HG03575 (cell line): ENCODE results near the gene OR8K5.
"Not testable (repeated sequence)": the region's sequence is repeated elsewhere in the genome, so short reads cannot be mapped to it uniquely, and the experiment has no call there.

Source experiments
- ATAC-seq: cut with Tn5 transposase; IDR thresholded peaks from one replicate; pipeline ENCODE4 v1.9.1; 2021; ENCODE audit not compliant: unreplicated experiment, insufficient number of reproducible peaks, low FRiP score; ENCODE audit errors: extremely low read depth

OR8K5 gene, protein sequence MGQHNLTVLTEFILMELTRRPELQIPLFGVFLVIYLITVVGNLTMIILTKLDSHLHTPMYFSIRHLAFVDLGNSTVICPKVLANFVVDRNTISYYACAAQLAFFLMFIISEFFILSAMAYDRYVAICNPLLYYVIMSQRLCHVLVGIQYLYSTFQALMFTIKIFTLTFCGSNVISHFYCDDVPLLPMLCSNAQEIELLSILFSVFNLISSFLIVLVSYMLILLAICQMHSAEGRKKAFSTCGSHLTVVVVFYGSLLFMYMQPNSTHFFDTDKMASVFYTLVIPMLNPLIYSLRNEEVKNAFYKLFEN

DNA sequence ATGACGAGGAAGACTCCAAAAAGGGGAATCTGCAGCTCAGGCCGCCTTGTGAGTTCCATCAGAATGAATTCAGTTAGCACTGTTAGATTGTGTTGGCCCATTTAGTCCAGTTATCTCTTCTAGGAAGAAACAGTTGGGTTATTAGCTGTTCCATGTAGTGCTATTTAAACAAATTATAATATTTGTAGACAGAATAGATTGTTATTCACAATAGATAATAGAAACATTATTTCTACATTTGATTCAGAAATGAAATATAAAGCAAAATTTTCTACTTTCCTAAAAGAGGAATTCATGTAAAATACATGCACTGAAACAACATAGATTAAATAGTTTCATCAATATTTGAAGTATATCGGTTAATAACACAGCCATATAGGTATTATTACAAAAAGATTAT, at the start of gene OR8K5:
OR8K5 (minus strand) TSS at position 101 of the 400 bp plus-strand sequence; CDS start at position 101, 0 bp downstream.
- ATAC-seq = no peak

DNA sequence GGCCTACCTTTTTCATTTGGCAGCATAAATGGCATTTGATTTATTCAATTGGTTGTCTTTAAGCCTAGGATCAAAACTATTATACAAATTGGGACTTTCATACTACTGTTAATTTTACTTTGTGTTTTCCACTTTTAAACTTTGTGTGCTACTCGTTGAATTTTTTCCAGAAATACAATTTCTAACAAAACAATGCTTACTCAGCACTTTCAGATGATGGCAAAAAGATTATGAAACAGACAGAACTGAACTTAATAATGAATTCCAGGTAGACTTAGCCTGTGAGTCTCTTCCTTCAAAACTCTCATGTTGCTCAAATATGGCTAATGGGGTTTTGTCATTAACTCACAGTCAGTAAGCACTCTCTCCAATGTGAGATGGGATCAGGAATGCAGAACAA, 47.7 kb upstream of the OR8K5 start:
- ATAC-seq = no peak

DNA sequence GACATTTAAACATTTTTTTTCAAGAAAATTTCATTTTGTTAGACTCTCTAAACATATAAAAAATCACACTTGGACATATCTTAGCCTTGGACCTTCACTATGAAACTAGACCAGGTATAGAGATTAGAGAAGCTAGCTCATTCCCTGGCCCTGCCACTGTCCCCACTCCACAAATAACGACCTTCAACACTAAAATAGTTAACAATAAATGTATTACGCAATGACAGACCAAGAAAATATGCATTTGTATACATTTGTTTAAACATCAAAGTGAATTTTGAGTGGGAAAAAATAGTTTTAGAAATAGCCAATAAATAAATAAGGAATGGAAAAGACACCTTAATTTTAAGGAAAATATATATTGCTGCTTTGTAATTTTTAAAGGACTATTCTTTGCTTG, 37.2 kb upstream of the OR8K5 start:
- no peak for ATAC-seq

DNA sequence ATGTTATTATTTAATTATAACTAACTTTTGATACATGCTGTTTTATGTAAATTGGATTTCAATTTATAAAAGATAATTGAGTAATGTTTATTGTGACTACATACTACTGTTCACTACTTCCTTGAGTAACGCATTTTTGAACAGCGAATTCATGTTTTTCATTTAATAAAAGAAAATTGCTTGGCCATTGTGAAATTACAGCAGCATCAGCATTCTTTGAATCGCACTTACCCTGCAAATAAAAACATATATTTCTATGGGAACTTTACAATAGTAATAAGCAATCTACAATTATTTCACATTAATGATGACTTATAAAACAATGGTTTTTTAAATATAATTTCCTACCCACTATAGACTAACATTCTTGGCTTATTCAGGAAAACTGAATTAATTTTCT, 36.6 kb upstream of the OR8K5 start:
- no peak for ATAC-seq

DNA sequence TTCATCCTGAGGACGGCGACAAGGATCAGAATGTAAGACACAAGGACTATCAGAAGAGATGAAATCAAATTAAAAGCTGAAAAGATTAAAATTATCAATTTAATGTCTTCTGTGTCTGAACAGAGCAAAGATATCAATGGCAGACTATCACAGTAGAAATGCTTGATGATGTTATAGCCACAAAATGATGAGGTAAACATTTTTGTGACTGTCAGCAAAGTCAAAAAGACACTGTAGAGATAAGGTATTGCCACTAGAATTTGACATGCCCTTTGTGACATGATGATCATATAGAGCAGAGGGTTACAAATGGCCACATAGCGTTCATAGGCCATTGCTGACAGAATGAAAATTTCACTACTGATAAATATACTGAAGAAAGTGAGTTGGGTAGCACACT, 28.5 kb upstream of the OR8K5 start:
- ATAC-seq = no peak

DNA sequence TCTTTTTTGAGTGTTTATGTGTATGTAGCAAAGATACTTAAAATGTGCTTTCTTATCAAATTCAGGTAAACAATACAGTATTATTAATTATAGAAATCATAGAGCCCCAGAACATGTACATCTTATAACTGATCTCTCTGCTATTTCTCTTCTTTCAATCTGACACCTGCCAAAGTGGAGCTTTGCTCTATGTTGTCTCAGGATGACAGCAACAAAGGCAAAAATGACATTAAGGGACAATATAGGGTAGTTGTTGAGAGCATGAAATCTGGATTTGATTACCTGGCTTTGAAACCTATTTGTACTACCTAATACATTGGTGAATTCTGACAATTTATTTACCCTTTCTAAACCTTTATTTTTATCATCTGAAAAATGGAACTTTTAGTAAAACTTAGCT, 23.3 kb upstream of the OR8K5 start:
- no peak for ATAC-seq

DNA sequence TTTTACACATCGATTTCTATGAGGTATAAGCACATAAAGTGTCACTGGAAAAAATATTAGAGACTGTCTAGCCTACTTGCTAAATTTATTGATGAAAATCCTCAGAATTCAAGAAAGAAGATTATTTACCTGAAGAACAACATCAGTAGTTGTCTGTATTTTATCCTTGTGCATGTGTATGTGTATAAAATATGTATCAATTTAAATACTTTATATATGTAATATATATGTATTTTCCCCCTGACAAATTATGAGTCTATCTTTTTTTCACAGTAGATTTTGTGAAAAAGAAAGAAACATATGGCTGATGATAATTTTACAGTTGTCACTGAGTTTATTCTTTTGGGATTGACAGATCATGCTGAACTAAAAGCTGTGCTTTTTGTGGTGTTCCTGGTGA, 16.2 kb upstream of the OR8K5 start, which contains the start of gene OR5J2:
OR5J2 (plus strand) TSS at position 301 of the 400 bp plus-strand sequence; CDS start at position 301, 0 bp downstream.
- ATAC-seq = no peak

DNA sequence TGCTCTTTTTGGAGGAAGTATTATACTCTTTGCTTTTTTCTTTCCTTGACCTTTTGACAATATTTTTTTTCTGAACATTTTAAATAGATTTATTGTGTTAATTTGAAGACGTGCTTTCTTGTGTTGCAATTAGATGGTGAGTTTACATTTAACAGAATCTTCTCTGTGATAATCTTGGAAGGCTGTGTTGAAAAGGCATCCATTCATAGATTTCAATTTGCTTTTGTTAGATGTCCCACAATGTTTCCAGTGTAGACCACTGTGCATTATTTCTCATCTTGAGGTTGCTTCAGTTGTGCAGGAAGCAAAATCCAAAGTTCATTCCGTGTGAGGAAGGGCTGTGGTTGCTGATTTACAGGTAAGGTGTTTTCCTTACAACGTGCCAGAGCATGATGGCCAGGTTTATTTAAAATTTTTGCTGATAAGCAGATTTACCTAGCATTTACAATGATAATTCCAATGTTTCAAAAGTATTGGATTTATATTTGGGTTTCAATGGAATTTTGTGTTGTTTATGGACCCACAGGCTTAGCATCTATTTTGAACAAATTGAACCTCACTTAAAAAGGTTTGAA, 12.2 kb upstream of the OR8K5 start:
- no peak for ATAC-seq

DNA sequence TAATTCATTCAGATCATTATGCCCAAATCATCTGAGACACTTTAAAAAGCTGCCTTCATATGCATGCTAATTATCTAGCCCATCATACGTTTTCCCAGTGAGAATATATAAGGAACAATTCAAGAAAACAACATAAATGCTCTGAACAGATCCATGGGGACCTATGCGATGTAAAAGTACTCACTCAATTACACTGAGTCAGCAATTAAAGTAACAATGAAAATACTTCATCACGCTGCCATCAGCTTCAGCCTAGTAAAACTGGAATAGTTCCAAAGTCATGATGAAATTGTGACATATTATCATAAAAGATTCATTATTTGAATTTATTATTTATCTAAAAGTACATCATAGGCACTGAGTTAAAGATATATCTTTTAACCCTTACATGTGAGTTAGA, 3.7 kb upstream of the OR8K5 start:
- ATAC-seq = no peak

DNA sequence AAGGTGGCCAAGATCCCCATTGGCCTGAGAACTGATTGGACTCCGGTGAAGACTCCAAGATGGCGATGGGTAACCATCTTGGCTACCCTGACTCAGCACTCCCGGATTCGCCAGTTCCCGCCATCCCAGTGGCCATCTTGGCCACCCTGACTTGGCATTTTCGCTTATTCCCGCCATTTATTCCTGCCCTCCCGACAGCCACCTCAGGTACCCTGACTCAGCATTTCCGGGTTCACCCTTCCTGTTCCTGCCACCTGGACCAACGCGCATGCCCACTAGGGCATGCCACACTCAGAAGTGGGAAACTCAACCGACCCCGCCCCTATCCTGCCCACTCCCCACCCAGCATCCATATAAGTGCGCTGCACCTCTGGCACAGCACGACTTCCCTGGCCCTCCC, 7.8 kb downstream of the OR8K5 start:
- ATAC-seq = no peak

DNA sequence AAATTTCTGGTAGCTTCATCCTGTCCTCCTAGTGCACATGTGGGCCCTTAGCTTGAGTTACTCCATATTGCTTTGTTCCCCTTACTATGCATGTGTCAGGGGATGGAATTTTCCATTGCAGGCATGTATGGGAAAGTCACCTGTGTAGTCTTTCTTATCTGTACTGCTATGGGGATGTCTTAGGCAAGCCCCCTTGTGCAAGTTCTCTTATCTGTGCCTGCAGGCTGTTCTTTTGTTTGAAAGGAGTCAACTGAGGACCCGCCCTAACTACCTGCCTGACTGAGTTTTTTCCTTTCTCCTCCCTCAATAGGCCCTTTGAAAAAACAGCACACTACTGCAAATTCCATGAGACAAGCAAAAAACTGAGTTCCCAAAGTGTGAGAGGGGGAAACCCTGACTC, 8.7 kb downstream of the OR8K5 start:
- no peak for ATAC-seq

DNA sequence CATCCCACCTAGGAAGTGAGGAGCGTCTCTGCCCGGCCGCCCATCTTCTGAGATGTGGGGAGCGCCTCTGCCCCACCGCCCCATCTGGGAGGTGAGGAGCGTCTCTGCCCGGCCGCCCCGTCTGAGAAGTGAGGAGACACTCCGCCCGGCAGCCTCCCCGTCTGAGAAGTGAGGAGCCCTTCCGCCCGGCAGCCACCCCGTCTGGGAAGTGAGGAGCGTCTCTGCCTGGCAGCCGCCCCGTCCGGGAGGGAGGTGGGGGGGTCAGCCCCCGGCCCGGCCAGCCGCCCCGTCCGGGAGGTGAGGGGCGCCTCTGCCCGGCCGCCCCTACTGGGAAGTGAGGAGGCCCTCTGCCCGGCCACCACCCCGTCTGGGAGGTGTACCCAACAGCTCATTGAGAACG, 16.4 kb downstream of the OR8K5 start:
- not testable (repeated sequence) for ATAC-seq

DNA sequence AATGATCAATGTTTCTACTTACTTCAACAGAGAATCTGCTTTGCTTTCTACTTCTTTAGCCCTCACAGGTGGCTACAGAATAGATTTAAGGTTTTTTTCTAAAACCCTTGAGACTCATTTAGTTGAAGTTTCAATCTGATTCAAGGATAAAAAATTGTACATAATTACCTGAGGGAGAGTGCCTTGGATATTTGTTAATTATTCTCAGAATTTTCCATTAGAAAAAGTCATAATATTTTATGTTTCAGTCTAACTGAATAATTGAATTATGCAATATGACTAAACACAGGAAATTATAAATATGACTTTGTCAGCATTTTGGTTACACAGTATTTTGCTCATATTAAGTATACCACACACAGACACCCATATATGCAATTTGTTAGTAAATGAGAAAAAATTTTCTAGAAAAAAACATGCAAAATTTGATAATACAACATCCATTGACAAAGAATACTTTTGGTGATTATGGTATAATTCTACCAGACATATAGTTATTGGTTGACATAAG, 19.9 kb downstream of the OR8K5 start, which contains the start of gene OR8J3:
OR8J3 (minus strand) TSS at position 51 of the 511 bp plus-strand sequence. CDS start 2,483 bp downstream, outside the sequence.
- ATAC-seq = no peak

DNA sequence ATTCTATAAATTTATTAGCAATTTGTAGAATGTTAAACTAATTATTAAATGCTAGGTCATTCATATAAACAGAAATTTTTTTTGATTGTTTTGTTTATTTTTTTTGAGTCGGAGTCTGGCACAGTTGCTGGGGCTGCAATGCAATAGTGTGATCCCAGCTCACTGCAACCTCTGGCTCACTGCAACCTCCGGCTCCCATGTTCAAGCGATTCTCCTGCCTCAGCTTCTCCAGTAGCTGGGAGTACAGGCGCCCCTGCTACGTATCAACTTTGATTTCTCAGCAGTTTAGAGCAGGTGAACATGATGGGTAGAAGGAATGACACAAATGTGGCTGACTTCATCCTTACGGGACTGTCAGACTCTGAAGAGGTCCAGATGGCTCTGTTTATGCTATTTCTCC, 38.0 kb downstream of the OR8K5 start, which contains the start of gene OR8H3:
OR8H3 (plus strand) TSS at position 301 of the 400 bp plus-strand sequence; CDS start at position 301, 0 bp downstream.
- no peak for ATAC-seq
